IMR-90 (cell line): Measurements from ENCODE around the gene PTPRG. TPM values are rescaled to one million over a fixed set of nuclear protein-coding genes. Genes with fewer than 3 reads are reported as not detected.

ENCODE experiments used
- ATAC-seq: fragments of 200-7000 bp; cut with Tn5 transposase; 2 replicates; pipeline ENCODE4 v1.9.1; 2020; ENCODE audit warnings: low read depth, mild to moderate bottlenecking, moderate library complexity
- BruUV-seq: library from RNA; stranded (reverse); fragments of 400-500 nt; replicated peaks from 2 replicates; lab custom pipeline; 2021; lab: Mats Ljungman, UMichigan
- CTCF ChIA-PET: fragments of 300-600 bp; formaldehyde crosslinking; extraction: SDS; loops from one replicate; lab custom pipeline; 2021; ENCODE audit warnings: antibody characterized with exemption; lab: Yijun Ruan, JAX
- POLR2A ChIA-PET: fragments of 300-600 bp; sonication (Branson Sonifier 250); formaldehyde crosslinking; loops from one replicate; lab custom pipeline; 2022; ENCODE audit warnings: antibody characterized with exemption; ENCODE audit not compliant: unreplicated experiment; lab: Charles Lee
- DNase-seq: peaks from one replicate; pipeline ENCODE4 v3.0.0; 2013
- H2AFZ ChIP-seq: replicated peaks from 2 replicates; pipeline ENCODE3; 2013; ENCODE audit warnings: low read length, mild to moderate bottlenecking; ENCODE audit not compliant: poor library complexity
- H2AK5ac ChIP-seq: 2 replicates; pipeline ENCODE4 v1.6.1; 2013; ENCODE audit warnings: low read depth, low read length, inconsistent platforms
- H2AK9ac ChIP-seq: replicated peaks from 2 replicates; pipeline ENCODE3; 2013; ENCODE audit warnings: mild to moderate bottlenecking, low read depth, low read length, moderate library complexity; ENCODE audit not compliant: poor library complexity
- H2BK120ac ChIP-seq: 2 replicates; pipeline ENCODE4 v1.6.1; 2013; ENCODE audit warnings: low read depth, low read length, inconsistent platforms
- H2BK15ac ChIP-seq: 3 replicates; pipeline ENCODE4 v1.6.1; 2013; ENCODE audit warnings: low read depth, low read length, inconsistent platforms
- H2BK20ac ChIP-seq: 2 replicates; pipeline ENCODE4 v1.6.1; 2013; ENCODE audit warnings: low read depth, mild to moderate bottlenecking, inconsistent platforms, low read length, moderate library complexity
- H2BK5ac ChIP-seq: 2 replicates; pipeline ENCODE4 v1.6.1; 2013; ENCODE audit warnings: mild to moderate bottlenecking, low read depth, low read length, inconsistent platforms; ENCODE audit not compliant: poor library complexity, severe bottlenecking
- H3K14ac ChIP-seq: replicated peaks from 2 replicates; pipeline ENCODE4 v1.6.1; 2013; ENCODE audit warnings: low read depth, low read length, inconsistent platforms
- H3K18ac ChIP-seq: 2 replicates; pipeline ENCODE4 v1.6.1; 2013; ENCODE audit warnings: low read depth, low read length, control low read depth
- H3K23ac ChIP-seq: 2 replicates; pipeline ENCODE4 v1.6.1; 2013; ENCODE audit warnings: low read depth, low read length, inconsistent platforms
- H3K27ac ChIP-seq: 2 replicates; pipeline ENCODE4 v1.5.1; 2013; ENCODE audit warnings: mild to moderate bottlenecking, control low read depth, low read length; ENCODE audit not compliant: insufficient read depth
- H3K27me3 ChIP-seq: 2 replicates; pipeline ENCODE4 v1.6.1; 2013; ENCODE audit warnings: low read length; ENCODE audit not compliant: control insufficient read depth, insufficient read depth
- H3K36me3 ChIP-seq: 2 replicates; pipeline ENCODE4 v1.6.1; 2013; ENCODE audit warnings: low read length, mixed read lengths; ENCODE audit not compliant: control insufficient read depth, insufficient read depth
- H3K4ac ChIP-seq: 2 replicates; pipeline ENCODE4 v1.6.1; 2013; ENCODE audit warnings: low read depth, low read length, inconsistent platforms
- H3K4me1 ChIP-seq: 2 replicates; pipeline ENCODE4 v1.6.1; 2013; ENCODE audit warnings: low read length, mixed read lengths; ENCODE audit not compliant: control insufficient read depth, insufficient read depth
- H3K4me2 ChIP-seq: 2 replicates; pipeline ENCODE4 v1.6.1; 2013; ENCODE audit warnings: low read depth, mild to moderate bottlenecking, control low read depth, low read length, moderate library complexity
- H3K4me3 ChIP-seq: 2 replicates; pipeline ENCODE4 v1.5.1; 2013; ENCODE audit warnings: low read depth, mild to moderate bottlenecking, control low read depth, low read length, moderate library complexity; ENCODE audit not compliant: insufficient read depth
- H3K56ac ChIP-seq: 2 replicates; pipeline ENCODE4 v1.6.1; 2013; ENCODE audit warnings: low read length, inconsistent platforms; ENCODE audit not compliant: insufficient read depth; ENCODE audit errors: extremely low read depth
- H3K79me1 ChIP-seq, 2 experiments: 2 replicates each; pipeline ENCODE4 v1.6.1; 2013; ENCODE audit warnings: low read length in 2 of 2, inconsistent platforms in 1 of 2, low read depth in 1 of 2
- H3K9ac ChIP-seq: 2 replicates; pipeline ENCODE4 v1.6.1; 2013; ENCODE audit warnings: low read depth, low read length, control low read depth
- H3K9me1 ChIP-seq: 2 replicates; pipeline ENCODE4 v1.6.1; 2013; ENCODE audit warnings: low read length, inconsistent platforms; ENCODE audit not compliant: insufficient read depth
- H3K9me3 ChIP-seq: 2 replicates; pipeline ENCODE4 v1.6.1; 2013; ENCODE audit warnings: low read length; ENCODE audit not compliant: control insufficient read depth, insufficient read depth
- H4K20me1 ChIP-seq: 2 replicates; pipeline ENCODE4 v1.6.1; 2013; ENCODE audit warnings: low read length, inconsistent platforms; ENCODE audit not compliant: insufficient read depth
- H4K5ac ChIP-seq: 2 replicates; pipeline ENCODE4 v1.6.1; 2013; ENCODE audit warnings: mild to moderate bottlenecking, low read depth, low read length, control low read depth
- H4K8ac ChIP-seq, 2 experiments: 2 replicates each; pipeline ENCODE4 v1.6.1; 2013; ENCODE audit warnings: low read depth in 2 of 2, low read length in 2 of 2, control low read depth in 1 of 2, inconsistent platforms in 1 of 2
- H4K91ac ChIP-seq: 2 replicates; pipeline ENCODE4 v1.6.1; 2013; ENCODE audit warnings: low read depth, low read length, inconsistent platforms; ENCODE audit not compliant: insufficient read depth
- MAZ ChIP-seq: IDR thresholded peaks from 2 replicates; pipeline ENCODE4 v1.6.1; 2012; ENCODE audit warnings: low read depth, mild to moderate bottlenecking, low read length, improper control_type of control experiment, moderate library complexity, borderline replicate concordance
- WGBS, 2 experiments: methylation state at CpG; one replicate each; pipeline versions ENCODE4 v1.1.5 to v1.1.7; 2013; ENCODE audit warnings: missing lambda C conversion rate in 2 of 2; ENCODE audit not compliant: insufficient read length in 1 of 2; ENCODE audit errors: extremely low coverage in 2 of 2; 5-methylcytosine and 5-hydroxymethylcytosine counted together
- dilution Hi-C: fragments of 300-500 bp; cut with HindIII; formaldehyde crosslinking; loops from one replicate; pipeline ENCODE4 v1.14.3; 2018; ENCODE audit warnings: low sequenced_read_pairs; ENCODE audit not compliant: unreplicated experiment
- in situ Hi-C: fragments of 300-500 bp; cut with MboI; formaldehyde crosslinking; loops from 3 replicates; pipeline ENCODE4 v1.14.3; 2019; ENCODE audit warnings: low sequenced_read_pairs, inconsistent platforms, mixed read lengths
- intact Hi-C: fragments of 100-400 bp; cut with micrococcal nuclease; formaldehyde crosslinking; loops from 2 replicates; pipeline ENCODE4 v1.10.0; 2022
- polyA plus RNA-seq, 3 experiments: library from polyadenylated mRNA; depleted of rRNA; stranded (reverse); fragments of >200 nt; gene quantifications; 2 replicates each; pipeline ENCODE4 v1.2.3, GENCODE V29; 2012; ENCODE audit warnings: low replicate concordance in 1 of 3
- total RNA-seq: library from RNA; depleted of rRNA; stranded (reverse); fragments of >200 nt; gene quantifications from 2 replicates; pipeline ENCODE4 v1.2.3, GENCODE V29; 2012

Gene PTPRG
- total and polyA plus RNA-seq, 2 of the 4 experiments (the other 2 are of a cell fraction) = 7.7 to 31.0 TPM

DNA sequence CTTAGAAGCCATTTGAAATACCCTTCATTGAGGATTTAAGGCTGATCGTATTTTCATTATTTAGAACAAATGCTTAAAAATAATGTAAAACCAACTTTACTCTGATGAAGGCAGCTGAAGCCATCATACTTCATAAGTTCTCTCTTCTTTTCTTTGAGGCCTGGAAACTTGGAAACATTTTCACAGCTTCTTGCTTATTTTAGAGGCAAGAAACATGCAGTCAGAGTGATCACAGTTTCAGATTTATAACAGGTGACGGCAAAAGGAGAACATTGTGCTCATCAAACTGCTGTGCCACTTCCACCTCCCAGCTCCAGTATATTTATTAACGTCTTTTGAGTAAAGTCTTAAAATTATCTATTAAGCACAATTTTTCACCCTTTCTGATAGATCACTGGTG lies 376.1 kb downstream of the PTPRG start:
- H4K5ac ChIP-seq = no peak overlapping the region
- H2AFZ ChIP-seq = no peak overlapping the region
- intact Hi-C loops = loop anchor here (5.0 kb wide), 1 partner anchor 375 kb away; the partner anchor contains the start of gene PTPRG
- BruUV-seq = no TSS peak
- no CpG with 5 or more reads among the region's 3 CpGs for WGBS, 2 experiments
- H3K27me3 ChIP-seq = no peaks in the 10 kb centered on the region
- H3K18ac ChIP-seq = no peak overlapping the region
- 0 out of 2 replicates have a peak, but pooled peaks cover 2% of the 10 kb centered on the region for H3K9me1 ChIP-seq
- no peak overlapping the region for H4K8ac ChIP-seq
- no peak overlapping the region for H3K27ac ChIP-seq
- no peak overlapping the region for H2AK5ac ChIP-seq
- no peak overlapping the region for H3K9ac ChIP-seq
- in situ Hi-C loops = no loop called here
- no peak overlapping the region for H2BK120ac ChIP-seq
- 0 out of 2 replicates have a peak, but pooled peaks cover 4% of the 10 kb centered on the region for H4K20me1 ChIP-seq
- no peaks in the 10 kb centered on the region for H3K4me1 ChIP-seq
- no peak overlapping the region for H3K4me2 ChIP-seq
- no peak overlapping the region for H4K91ac ChIP-seq
- H3K4ac ChIP-seq = no peak overlapping the region
- no peak overlapping the region for H2BK20ac ChIP-seq
- no peak overlapping the region for H3K56ac ChIP-seq
- H2BK15ac ChIP-seq = no peak overlapping the region
- ATAC-seq (no peak), DNase-seq (no peak)
- H2AK9ac ChIP-seq = no peak overlapping the region
- TF ChIP-seq MAZ = no peak
- no peaks in the 10 kb centered on the region for H3K36me3 ChIP-seq
- no peak overlapping the region for H3K14ac ChIP-seq
- dilution Hi-C loops = no loop called here
- no peaks in the 10 kb centered on the region for H3K9me3 ChIP-seq
- no peak overlapping the region for H3K23ac ChIP-seq
- H3K4me3 ChIP-seq = no peak overlapping the region
- peaks cover 16 to 28% of the 10 kb centered on the region in 2 experiments; a peak in 3 of 4 replicates for H3K79me1 ChIP-seq
- H2BK5ac ChIP-seq = no peak overlapping the region
- CTCF ChIA-PET = interaction anchor here (1.3 kb wide), 1 partner anchor 10 kb away, joined by 3 read pairs; no protein-coding TSS in a partner anchor
- POLR2A ChIA-PET = interaction anchor here (0.6 kb wide), 3 partner anchors 9 to 371 kb away, joined by 4 to 5 read pairs (median 5); no protein-coding TSS in a partner anchor
